CD4-positive, alpha-beta T cell treated with Interleukin-4 for 4 hours (primary cell): ENCODE data around the gene USP49.

Experiments used
- DNase-seq: peaks from one replicate; pipeline ENCODE4 v3.0.0-alpha.2; 2020

USP49 gene

GRCh38 chr6:41748542-41748941, 146.6 kb downstream of the USP49 start:
- DNase-seq = no peak

DNA sequence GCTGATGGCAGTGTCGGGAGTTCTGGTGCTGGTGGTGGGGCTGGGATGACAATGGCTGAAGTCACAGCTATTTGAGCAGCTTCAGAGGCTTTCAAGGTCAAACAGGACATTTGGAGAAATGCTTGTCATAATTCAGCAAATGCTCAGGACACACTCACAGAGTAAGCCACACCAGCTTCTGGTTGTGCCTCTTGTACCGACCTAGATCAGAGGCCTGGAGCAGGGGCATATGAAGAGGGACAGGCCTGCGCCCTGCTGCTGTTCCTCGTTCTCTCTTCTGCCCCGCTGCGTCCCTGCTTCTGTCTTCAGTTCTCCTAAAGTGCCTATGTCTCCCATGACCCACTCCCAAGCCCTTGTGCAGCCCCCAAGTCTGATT, 147.1 kb downstream of the USP49 start:
- DNase-seq = no peak

DNA sequence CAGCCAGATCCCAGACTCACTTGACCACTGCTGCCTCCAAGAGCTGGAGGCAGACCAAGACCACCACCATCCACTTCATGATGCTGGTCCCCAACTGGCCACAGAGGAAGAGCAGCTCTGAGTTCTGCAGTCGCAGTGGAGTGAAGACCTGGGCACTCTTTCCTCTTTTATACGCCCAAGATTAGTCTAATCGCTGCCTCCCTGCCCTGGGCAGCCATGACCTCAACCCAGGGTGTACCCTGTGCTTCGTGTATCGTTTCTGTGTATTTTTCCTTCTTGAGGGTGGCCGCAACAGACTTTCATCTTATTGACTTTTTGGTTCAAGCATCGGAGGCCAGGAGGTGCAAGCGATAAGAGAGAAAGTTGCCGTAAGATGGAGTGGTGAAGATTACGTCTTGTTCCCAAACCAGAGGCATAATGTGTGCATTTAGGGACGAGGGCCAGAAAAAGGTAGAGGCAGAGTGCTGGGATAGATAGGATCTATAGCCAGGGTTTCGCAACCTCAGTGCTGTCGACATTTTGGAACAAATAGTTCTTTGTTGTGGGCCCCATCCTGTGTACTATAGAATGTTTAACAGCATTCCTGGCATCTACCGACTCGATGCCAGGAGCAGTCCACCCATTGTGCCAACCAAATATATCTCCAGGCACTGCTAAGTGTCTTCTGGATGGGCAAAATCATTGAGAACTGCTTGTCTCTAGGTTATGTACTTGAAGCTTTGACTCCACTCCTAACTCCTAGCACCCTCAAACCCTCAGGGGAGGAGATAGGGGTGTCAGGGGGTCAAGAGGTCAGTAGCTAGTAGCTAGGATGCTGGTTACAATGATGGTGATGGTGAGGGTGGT, 147.7 kb downstream of the USP49 start, which contains the start of gene PGC:
Gene PGC, minus strand, starts transcription at position 142 of the 846 bp plus-strand sequence. Its CDS starts 63 bp downstream, at position 79.
- DNase-seq = no peak

- DNase-seq = no peak
Observed at GRCh38 chr6:41746107-41746506, 149.1 kb downstream of the USP49 start.

DNA sequence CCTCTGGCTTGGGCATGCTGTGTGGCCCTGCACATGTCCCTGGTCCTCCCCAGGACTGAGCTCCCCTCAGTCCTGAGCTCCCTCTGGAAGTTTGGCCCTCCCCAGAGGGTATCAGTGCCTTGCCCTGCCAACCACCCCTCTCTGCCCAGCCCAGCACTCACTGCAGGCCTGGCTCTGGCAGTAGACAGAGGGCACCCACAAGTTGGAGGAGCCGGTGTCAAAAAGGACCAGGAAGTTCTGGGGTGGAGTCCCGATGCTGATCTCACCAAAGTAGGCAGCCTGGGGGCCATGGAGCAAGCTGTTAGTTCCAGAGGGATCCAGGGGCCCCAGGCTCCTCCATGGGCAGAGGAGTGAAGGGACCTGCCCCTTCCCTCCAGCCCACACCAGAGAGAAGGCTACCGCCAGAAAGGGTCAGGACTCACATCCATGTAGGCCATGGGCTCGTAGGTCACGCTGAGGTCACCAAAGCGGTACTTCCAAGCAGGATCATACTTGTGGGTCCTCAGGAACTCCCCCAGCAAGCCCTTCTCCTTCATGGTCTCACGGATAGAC, 150.9 kb downstream of the USP49 start:
- DNase-seq = no peak

GRCh38 chr6:41743406-41744235, 151.6 kb downstream of the USP49 start:
- no peak for DNase-seq

- DNase-seq = no peak
Observed at GRCh38 chr6:41741625-41742490, 153.3 kb downstream of the USP49 start.

DNA sequence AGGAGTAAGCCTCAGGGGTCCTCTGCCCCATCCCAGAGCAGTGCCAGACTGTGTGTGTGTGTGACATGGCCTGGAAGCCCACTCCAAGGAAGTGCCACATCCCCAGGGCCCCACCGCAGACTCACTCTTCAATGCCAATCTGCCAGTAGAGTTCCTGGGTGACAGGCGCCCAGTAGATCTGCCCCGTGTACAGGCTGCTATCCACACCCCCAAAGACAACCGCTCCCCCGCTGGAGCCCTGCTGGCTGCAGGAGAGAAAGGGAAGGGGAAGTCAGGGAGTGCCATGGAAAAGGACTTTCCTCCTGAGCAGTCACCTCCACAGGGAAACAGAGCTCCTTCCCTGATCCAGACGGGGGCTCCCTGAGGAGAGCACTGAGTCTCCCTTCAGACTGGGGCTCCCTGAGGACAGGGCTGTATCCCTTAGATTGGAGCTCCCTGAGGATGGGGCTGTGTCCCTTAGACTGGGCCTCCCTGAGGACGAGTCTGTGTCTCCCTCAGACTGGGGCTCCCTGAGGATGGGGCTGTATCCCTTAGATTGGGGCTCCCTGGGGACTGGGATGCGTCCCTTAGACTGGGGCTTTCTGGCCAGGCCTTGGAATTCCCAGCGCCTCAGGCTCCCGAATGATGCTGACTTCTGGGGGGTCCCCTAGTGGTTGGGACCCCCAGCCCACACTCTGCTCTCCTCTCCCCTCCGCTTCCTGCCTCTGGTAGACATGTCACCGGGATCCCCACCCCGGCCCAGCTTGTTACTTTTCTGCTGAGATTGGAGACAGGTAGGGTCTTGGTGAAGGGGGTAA, 154.6 kb downstream of the USP49 start:
- no peak for DNase-seq
